HFFc6 (cell line): ENCODE data around the gene EOLA1. TPM values are rescaled to one million over a fixed set of nuclear protein-coding genes. Genes with fewer than 3 reads are reported as not detected.
A peak's percentile ranks its signal among the peaks of the same experiment; 100 is the strongest.
"Not testable (repeated sequence)": the region's sequence is repeated elsewhere in the genome, so short reads cannot be mapped to it uniquely, and the experiment has no call there.

Source experiments
- DNase-seq: peaks from one replicate; pipeline ENCODE4 v3.0.0-alpha.2; 2018
- H3K27ac Mint-ChIP-seq: 2 replicates; pipeline ENCODE4 v1.8.0; 2020; ENCODE audit warnings: mild to moderate bottlenecking, mixed read lengths
- H3K27me3 Mint-ChIP-seq: 2 replicates; pipeline ENCODE4 v1.8.0; 2021; ENCODE audit warnings: mild to moderate bottlenecking, moderate library complexity, mixed read lengths; ENCODE audit not compliant: insufficient read depth
- H3K36me3 Mint-ChIP-seq: 2 replicates; pipeline ENCODE4 v1.8.0; 2021; ENCODE audit warnings: low read depth, mixed read lengths
- H3K4me1 Mint-ChIP-seq: 2 replicates; pipeline ENCODE4 v1.8.0; 2020; ENCODE audit warnings: low read depth, mixed read lengths
- H3K4me3 Mint-ChIP-seq: 2 replicates; pipeline ENCODE4 v1.8.0; 2020; ENCODE audit warnings: mild to moderate bottlenecking, moderate library complexity, mixed read lengths
- H3K9me3 Mint-ChIP-seq: 2 replicates; pipeline ENCODE4 v1.8.0; 2020; ENCODE audit warnings: mild to moderate bottlenecking, mixed read lengths
- total RNA-seq, 6 experiments: library from RNA; stranded (reverse); fragmentation: NEBNext Ultra II Directional; extraction: Animal tissue kit (Norgen Biotek cat#: 25700); gene quantifications; 2 replicates in 1 of 6; 3 replicates in 5 of 6; pipeline ENCODE4 v1.2.3, GENCODE V29; 2021
- TF ChIP-seq, protein P1 (sequence below): fragments of 200-600 bp; sonication (generic); IDR thresholded peaks from 2 replicates; pipeline ENCODE4 v1.5.0; 2021; ENCODE audit warnings: antibody characterized with exemption, mild to moderate bottlenecking

Gene EOLA1
- total RNA-seq, 6 experiments from 2014 or later = 11.3 to 15.4 (median 13.6) TPM

DNA sequence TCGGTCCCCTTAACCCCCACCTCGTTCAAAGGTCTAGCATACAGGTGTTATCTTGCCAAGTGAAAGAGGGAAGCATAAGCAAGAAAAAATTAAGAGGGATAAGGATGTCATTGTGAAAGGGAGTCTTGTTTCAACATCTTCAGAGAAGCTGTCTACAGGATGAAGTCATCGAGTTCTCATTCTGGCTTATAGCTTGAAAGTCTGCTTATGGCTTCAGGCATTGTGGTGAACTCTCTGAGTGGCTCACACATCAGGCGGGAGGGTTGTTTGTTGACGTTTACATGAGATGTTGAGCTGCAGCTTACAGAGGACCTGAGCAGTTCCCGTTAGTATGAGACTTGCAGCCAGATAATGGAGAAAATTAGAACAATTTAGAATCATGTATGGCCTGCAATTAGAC, 29.9 kb downstream of the EOLA1 start:
- H3K9me3 Mint-ChIP-seq = no peaks in the 10 kb centered on the region
- no peaks in the 10 kb centered on the region for H3K27me3 Mint-ChIP-seq
- TF ChIP-seq, protein P1, sequence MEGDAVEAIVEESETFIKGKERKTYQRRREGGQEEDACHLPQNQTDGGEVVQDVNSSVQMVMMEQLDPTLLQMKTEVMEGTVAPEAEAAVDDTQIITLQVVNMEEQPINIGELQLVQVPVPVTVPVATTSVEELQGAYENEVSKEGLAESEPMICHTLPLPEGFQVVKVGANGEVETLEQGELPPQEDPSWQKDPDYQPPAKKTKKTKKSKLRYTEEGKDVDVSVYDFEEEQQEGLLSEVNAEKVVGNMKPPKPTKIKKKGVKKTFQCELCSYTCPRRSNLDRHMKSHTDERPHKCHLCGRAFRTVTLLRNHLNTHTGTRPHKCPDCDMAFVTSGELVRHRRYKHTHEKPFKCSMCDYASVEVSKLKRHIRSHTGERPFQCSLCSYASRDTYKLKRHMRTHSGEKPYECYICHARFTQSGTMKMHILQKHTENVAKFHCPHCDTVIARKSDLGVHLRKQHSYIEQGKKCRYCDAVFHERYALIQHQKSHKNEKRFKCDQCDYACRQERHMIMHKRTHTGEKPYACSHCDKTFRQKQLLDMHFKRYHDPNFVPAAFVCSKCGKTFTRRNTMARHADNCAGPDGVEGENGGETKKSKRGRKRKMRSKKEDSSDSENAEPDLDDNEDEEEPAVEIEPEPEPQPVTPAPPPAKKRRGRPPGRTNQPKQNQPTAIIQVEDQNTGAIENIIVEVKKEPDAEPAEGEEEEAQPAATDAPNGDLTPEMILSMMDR = no peak
- no peak overlapping the region for H3K27ac Mint-ChIP-seq
- peaks cover 25% of the 10 kb centered on the region for H3K4me1 Mint-ChIP-seq
- H3K4me3 Mint-ChIP-seq = no peak overlapping the region
- H3K36me3 Mint-ChIP-seq = no peaks in the 10 kb centered on the region
- DNase-seq = peak; percentile 78

DNA sequence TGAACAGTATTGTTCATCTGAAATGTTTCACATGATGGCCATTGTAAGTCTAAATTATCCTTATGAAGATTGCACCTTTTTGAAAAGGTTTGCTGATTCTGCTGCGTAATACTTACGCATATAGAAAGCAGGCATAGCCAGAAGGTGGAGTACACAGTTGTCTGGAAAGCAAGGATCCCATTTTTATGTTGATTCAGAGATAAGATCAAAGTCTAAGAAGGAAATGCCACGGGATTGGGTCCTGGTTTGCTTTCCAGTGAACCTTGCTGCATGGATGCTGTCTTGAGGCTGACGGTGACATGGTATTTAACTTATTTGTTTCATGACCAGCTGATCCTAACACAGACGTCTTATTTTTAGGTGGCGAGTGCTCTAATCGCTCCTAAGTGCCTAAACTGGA, 31.0 kb downstream of the EOLA1 start:
- H3K36me3 Mint-ChIP-seq = no peaks in the 10 kb centered on the region
- no peaks in the 10 kb centered on the region for H3K27me3 Mint-ChIP-seq
- H3K4me3 Mint-ChIP-seq = no peak overlapping the region
- DNase-seq = no peak
- no peaks in the 10 kb centered on the region for H3K9me3 Mint-ChIP-seq
- TF ChIP-seq, protein P1 = no peak
- H3K27ac Mint-ChIP-seq = no peak overlapping the region
- peaks cover 25% of the 10 kb centered on the region for H3K4me1 Mint-ChIP-seq

DNA sequence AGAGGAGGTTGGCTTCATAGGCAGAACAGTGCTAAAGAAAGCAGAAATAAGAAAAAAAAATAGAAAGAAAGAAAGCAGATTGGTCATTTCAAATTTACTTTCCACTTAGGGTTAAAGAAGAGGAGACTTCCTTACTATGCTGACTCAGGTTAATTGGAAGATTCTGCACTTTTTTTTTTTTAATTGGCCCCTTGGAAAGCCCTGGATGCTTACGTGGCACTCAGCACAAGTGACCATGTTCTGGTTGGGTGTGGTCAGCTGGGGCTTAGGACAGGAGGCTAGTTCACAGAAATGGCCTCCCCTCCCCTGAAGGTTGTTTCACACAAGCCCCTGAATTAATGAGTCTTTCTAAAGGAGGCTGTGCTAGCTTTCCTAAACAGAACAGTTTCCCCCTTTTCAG, 31.9 kb downstream of the EOLA1 start:
- Mint-ChIP-seq H3K4me1 (peaks cover 25% of the 10 kb centered on the region), H3K36me3 (no peaks in the 10 kb centered on the region), H3K9me3 (no peaks in the 10 kb centered on the region), H3K27ac (peak overlapping the region; percentile 74; the same call in 1 of the 2 replicates), H3K4me3 (peak overlapping the region; percentile 55), H3K27me3 (no peaks in the 10 kb centered on the region)
- TF ChIP-seq, protein P1 = no peak
- DNase-seq = no peak

DNA sequence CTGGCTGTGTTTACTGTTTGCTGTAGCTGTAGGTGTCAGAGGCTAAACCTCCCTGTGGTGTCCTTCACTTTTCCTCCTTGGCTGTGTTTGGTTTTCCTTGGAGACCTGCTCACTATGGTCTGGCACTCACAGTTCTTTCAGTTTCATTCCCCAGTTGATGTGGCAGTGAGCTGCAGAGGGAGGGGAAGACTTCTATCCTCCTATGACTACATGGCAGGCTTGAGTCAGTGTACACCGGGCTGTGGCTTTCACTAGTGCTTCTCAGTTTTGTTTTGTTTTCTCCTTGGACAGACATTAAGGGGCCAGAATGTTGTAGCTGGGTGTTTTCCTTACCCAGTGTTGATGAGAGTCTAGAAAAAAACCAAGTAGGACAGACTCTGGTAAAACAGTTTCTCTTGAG, 32.6 kb downstream of the EOLA1 start:
- peaks cover 25% of the 10 kb centered on the region for H3K4me1 Mint-ChIP-seq
- H3K36me3 Mint-ChIP-seq, H3K27me3 Mint-ChIP-seq, H3K27ac Mint-ChIP-seq, H3K4me3 Mint-ChIP-seq, DNase-seq, H3K9me3 Mint-ChIP-seq: not testable (repeated sequence)

DNA sequence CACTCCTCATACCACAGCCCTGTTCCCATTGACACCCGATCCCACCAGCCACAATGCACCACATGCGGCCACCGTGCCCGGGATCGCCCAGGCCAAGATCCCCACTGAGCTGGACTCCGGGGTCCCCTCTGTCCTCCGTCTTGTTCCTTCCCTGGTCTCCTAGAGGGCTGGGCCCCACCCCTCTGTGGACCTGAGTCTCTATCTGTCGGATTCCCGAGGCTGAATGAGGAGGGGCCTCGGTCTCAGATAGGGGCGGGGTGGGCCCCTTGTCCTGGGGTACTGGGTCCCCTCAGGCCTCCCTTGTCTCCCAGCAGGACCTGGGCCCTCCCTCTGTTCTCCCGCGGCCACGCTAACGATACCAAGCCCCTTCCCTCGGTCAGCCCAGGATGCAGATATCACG, 44.8 kb downstream of the EOLA1 start:
- H3K27me3 Mint-ChIP-seq, H3K4me1 Mint-ChIP-seq, H3K27ac Mint-ChIP-seq, H3K9me3 Mint-ChIP-seq, H3K4me3 Mint-ChIP-seq, H3K36me3 Mint-ChIP-seq, DNase-seq: not testable (repeated sequence)

DNA sequence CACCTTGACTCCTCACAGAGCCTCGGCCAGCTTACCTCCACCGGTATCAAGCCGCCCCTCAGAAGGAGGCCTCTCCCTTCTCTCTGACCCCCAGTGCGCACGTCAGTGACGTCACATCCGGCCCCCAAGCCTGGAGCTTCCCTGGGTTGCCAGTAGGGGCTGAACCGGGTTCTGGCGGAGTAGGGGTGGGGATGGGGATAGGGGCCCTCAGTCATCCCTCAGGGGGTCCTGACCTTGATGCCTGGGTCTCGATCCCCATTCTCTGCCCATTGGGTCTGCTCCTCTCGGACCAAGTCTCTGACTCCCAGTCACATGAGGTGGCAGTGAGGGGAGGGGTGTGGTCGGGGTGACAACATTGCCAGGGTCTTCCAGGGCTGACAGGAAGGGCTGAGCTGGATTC, 46.5 kb downstream of the EOLA1 start, which contains the start of gene MAGEA9B:
Gene MAGEA9B (minus strand): TSS at position 101 of the 400 bp plus-strand sequence. CDS start 4,280 bp downstream, outside the sequence.
- H3K4me3 Mint-ChIP-seq, H3K36me3 Mint-ChIP-seq, DNase-seq, H3K4me1 Mint-ChIP-seq, H3K27ac Mint-ChIP-seq, H3K9me3 Mint-ChIP-seq, H3K27me3 Mint-ChIP-seq: not testable (repeated sequence)

DNA sequence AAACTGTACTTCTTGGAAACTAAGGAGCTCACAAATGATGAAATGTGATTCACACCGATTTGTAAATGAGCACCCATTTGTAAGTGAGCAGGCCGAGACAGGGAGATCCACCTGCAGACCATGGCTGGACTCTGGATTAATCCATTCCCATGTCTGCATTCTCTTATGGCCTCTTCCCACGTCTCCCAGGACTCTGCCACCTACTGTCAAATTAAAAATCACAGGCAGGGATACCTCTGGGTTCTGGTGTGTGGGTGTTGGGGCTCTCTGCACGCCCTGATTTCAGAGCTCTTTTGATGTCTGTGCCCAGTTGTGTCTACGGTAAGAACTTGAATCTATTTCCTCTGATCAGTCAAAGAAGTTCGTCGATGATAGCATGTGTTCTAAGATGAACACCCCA, 50.2 kb downstream of the EOLA1 start:
- not testable (repeated sequence) for H3K36me3 Mint-ChIP-seq, DNase-seq, H3K9me3 Mint-ChIP-seq, H3K27me3 Mint-ChIP-seq, H3K4me3 Mint-ChIP-seq, H3K4me1 Mint-ChIP-seq, H3K27ac Mint-ChIP-seq

DNA sequence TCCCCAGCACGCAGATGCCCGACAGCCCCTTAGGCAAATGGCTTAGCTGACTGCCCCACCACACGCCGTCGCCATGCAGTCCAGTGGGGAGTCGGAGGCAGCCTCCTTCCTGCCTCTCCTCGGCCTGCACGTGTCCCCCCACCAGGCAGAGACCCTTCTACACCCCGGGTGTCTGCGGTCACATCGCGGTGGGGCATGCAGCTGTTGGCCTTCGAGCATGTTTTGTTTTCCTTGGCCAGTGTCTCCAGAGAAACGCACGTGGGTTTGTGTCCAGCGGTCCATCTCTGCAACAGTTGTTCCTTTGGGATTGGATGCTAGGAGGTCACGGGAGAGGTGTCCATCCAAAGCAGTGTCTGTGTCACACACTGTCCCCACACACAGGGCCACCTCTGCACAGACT, 54.4 kb downstream of the EOLA1 start, which contains the start of gene HSFX2:
Gene HSFX2 (minus strand): TSS at position 101 of the 400 bp plus-strand sequence. CDS start 614 bp downstream, outside the sequence.
- not testable (repeated sequence) for H3K27ac Mint-ChIP-seq, H3K9me3 Mint-ChIP-seq, DNase-seq, H3K27me3 Mint-ChIP-seq, H3K4me1 Mint-ChIP-seq, H3K4me3 Mint-ChIP-seq, H3K36me3 Mint-ChIP-seq

DNA sequence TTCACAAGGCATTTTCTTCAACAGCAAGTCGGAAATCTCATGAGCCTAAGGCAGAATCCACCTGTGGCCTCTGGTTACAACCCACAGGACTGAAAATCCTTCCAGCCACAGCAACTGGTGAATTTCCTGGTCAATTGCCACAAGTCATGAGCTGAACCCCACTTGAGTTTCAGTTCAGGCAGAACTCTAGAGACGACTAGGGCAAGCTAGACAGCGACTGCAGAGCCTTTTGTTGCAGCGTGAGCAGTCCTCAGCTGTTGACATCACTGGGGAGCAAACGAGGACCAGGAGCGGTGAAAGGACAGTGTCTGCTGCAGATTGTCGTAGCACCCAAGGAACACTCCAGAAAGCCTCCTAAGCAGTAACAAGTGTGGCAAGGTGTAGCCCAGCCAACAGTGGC, 55.1 kb downstream of the EOLA1 start:
- H3K9me3 Mint-ChIP-seq, H3K27ac Mint-ChIP-seq, H3K27me3 Mint-ChIP-seq, H3K4me3 Mint-ChIP-seq, H3K4me1 Mint-ChIP-seq, H3K36me3 Mint-ChIP-seq, DNase-seq: not testable (repeated sequence)
